KOPT-K1 (cell line): ENCODE data around the gene MCF2L.

Source experiments
- H3K27ac ChIP-seq: fragments of 200-600 bp; sonication (generic); 2 replicates; pipeline ENCODE4 v1.5.1; 2016; ENCODE audit warnings: antibody characterized with exemption, mild to moderate bottlenecking, low read depth, low read length; ENCODE audit not compliant: poor library complexity, severe bottlenecking
- H3K36me3 ChIP-seq: fragments of 200-600 bp; sonication (generic); 2 replicates; pipeline ENCODE4 v1.5.1; 2017; ENCODE audit warnings: antibody characterized with exemption, mild to moderate bottlenecking, low read length, moderate library complexity; ENCODE audit not compliant: insufficient read depth
- H3K9me3 ChIP-seq: fragments of 200-600 bp; sonication (generic); 2 replicates; pipeline ENCODE4 v1.5.1; 2017; ENCODE audit warnings: antibody characterized with exemption, low read length, mild to moderate bottlenecking; ENCODE audit not compliant: insufficient read depth, poor library complexity, severe bottlenecking

MCF2L gene

DNA sequence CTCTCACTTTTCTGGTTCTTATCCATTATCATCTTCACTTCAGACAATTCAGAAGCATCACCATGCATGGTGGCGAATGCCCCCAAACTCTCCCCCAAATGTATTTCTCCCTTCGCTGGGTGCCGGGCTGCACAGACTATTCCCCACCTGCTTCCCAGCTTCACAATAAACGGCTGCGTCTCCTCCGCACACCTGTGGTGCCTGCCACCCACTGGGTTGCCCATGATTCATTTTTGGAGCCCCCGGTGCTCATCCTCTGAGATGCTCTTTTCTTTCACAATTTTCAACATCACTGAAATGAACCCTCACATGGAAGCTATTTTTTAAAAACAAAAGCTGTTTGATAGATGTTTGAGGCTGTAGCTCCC, 150.8 kb downstream of the MCF2L start:
- Histone ChIP-seq H3K27ac (no peak overlapping the region), H3K36me3 (no peaks in the 10 kb centered on the region)

GRCh38 chr13:113120300-113121182, 151.5 kb downstream of the MCF2L start:
- no peaks in the 10 kb centered on the region for H3K36me3 ChIP-seq
- no peak overlapping the region for H3K27ac ChIP-seq
- no peaks in the 10 kb centered on the region for H3K9me3 ChIP-seq

More for the DNA sequence above, 150.8 kb downstream of the MCF2L start:
- H3K9me3 ChIP-seq, result no peaks in the 10 kb centered on the region

DNA sequence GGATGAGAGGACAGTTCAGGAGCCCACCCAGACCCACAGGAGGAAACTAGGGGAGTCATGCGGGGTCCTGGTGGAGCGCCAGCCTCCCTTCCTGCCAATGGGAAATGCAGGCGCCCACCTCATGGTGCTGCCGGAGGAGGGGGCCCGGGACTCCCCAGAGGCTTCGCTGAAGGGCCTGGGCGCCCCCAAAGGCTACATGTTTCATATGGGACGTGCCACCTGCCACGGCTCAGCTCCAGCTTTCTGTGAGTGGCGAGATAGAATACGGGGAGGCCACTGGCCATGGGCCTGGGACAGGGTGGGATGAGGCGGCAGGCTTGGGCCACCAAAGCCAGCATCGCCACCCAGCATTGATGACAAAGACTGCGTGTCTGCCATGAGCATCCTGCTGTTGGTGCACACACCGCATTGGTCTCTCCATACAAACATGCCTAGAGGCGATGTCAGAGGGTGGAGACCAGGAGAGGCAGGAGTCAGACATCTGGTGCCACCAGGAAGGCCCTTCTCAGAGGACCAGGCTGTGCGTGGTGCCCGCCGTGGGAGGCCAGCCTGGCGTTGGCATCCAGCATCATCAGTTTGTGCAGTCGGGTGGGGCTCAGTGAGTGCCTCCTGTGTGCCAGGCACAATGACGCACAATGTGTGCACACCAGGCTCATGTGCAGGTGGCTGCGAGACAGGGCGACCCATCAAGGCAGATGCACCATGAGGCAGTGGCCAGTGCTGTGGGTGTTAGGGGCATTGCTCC, 152.3 kb downstream of the MCF2L start:
- H3K9me3 ChIP-seq, result no peaks in the 10 kb centered on the region
- H3K27ac ChIP-seq, result no peak overlapping the region
- H3K36me3 ChIP-seq, result no peaks in the 10 kb centered on the region

DNA sequence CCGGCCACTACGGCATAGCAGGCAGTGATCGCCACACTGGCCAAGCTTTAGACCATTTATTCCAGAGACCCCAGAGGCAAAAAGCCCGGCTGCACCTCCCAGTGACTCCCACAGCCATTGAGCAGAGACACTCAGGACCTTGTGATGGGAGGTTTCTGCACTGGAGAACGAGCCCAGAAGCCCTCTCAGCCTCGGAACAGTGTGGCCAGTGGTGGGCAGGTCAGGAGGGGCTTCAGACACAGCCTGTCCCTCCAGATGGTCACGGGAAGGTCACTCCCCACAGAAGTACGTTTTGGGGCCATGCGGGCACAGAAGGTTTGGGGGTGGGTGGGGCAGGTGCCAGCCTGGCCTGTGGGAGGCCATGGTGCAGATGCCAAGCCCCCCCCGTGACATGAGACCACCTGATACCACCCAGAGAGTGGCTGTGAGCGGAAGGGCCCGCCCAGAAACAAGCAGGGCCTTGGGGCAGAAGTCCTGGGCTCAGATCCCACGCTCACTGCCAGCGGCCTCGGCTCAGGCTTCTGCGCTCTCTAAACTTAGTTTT, 153.0 kb downstream of the MCF2L start:
- no peaks in the 10 kb centered on the region for H3K9me3 ChIP-seq
- no peaks in the 10 kb centered on the region for H3K36me3 ChIP-seq
- H3K27ac ChIP-seq, result no peak overlapping the region

DNA sequence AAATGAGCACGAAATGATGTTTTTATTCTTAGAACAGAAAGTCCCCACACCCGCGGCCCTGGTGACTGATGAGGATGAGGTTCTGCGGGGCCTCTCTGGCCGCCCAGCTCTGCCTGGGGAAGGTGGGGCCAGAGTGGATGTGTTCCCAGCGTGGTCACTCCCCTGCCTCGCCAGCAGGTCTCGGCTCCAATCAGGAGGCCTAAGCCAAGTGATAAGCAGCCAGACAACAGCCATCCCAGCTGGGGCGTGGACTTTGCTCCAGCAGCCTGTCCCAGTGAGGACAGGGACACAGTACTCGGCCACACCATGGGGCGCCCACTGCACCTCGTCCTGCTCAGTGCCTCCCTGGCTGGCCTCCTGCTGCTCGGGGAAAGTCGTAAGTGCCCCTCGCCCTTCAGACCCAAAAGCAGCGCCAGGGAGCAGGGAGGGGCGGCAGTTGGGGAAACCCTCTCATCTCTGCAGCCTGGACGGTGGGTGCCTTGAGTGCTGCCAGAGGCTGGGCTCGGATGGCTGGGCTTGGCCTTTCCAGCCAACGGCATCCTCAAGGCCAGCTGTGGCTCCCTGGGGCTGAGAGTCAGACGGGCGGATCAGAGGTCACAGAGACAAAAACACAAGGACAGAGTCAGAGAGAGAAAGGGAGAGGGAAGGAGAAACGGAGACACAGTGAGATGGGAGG, 153.7 kb downstream of the MCF2L start, which contains the start of gene F10:
TSS of gene F10 (plus strand) at position 250 of the 676 bp plus-strand sequence. CDS start at position 307, 57 bp downstream.
- no peaks in the 10 kb centered on the region for H3K36me3 ChIP-seq
- no peak within 1 kb of the TSS for H3K27ac ChIP-seq
- H3K9me3 ChIP-seq, result no peaks in the 10 kb centered on the region

GRCh38 chr13:113123226-113124201, 154.5 kb downstream of the MCF2L start:
- Histone ChIP-seq H3K36me3 (no peaks in the 10 kb centered on the region), H3K27ac (no peak overlapping the region), H3K9me3 (no peaks in the 10 kb centered on the region)

GRCh38 chr13:113124211-113124970, 155.4 kb downstream of the MCF2L start:
- H3K36me3 ChIP-seq, result no peaks in the 10 kb centered on the region
- no peak overlapping the region for H3K27ac ChIP-seq
- H3K9me3 ChIP-seq, result no peaks in the 10 kb centered on the region

DNA sequence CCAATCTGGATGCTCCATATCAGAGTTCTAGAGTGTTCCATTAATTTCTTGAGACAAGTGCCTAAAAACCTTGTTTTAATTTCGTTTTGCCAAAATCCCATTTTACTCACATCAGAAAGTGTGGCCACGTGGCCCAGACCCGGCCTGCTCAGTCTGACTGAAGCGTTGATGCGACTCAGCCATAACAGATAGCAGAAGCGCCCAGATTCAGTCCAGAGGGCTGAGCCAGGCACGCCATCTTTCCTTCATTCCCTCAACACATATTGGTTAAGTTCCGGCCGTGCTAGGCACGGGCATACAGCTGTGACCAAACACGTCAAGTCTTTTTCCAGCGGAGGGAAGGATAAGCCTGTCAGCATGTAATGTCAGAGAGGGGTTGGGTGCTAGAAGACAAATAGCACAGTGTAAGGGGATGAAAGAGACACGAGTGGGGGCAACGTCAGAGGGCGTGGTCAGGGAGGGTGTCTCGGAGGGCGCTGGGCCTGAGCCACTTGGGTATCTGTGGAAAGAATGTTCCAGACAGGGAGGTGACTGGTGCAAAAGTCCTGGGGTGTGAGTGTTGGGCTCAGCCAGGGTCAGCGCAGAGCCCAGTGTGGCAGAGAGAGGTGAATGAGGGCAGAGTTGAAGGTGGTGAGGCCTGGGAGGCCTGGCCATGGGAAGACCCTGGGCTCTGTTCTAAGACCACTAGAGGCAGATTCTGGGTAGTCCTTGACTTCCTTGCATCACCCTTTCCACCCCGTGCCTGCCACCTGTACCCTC, 156.7 kb downstream of the MCF2L start:
- no peak overlapping the region for H3K27ac ChIP-seq
- no peaks in the 10 kb centered on the region for H3K9me3 ChIP-seq
- H3K36me3 ChIP-seq, result no peaks in the 10 kb centered on the region

DNA sequence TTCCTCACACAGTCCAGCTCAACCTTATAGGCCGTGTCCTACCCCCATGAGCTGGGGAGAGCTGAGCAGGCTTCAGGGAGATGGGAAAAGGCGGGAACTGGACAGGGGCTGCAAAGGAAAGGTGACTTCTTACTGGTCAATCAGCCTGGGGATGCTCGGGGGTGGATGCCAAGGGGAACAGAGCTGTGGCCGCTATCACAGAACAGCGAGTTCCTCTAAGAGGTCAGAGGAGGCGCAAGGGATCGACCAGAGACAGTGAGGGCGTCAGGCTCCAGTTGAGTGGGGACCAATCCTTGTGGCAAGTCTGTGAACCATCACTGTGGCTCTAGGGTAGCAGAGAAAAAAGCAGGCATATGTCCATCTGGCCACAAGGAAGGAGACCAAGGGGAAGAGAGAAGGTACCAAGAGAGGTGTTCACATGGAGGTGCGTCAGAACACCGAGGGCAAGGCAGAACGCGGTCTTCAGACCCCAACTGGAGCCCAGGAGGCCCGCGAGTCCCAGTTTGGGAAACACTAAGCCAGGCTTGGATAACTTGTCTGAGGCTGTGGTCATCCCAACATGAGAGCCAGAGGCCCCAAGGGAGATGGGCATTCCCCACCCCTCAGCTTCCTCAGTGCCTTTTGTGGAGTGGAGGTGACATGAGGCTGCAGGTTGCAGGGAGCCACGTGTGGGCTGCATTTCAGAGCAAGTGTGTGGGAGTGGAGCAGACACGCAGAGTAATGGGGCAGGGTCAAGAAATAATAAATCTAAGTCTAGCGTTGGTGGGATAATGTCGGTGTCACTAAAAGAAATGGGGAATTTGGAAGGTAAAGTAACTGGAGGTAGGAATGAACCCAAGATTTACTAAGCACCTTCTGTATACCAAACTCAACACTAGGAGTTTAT, 157.5 kb downstream of the MCF2L start:
- Histone ChIP-seq H3K9me3 (no peaks in the 10 kb centered on the region), H3K27ac (no peak overlapping the region), H3K36me3 (no peaks in the 10 kb centered on the region)

- no peaks in the 10 kb centered on the region for H3K9me3 ChIP-seq
- H3K27ac ChIP-seq, result no peak overlapping the region
- no peaks in the 10 kb centered on the region for H3K36me3 ChIP-seq
Observed at GRCh38 chr13:113129480-113129879, 160.5 kb downstream of the MCF2L start.

DNA sequence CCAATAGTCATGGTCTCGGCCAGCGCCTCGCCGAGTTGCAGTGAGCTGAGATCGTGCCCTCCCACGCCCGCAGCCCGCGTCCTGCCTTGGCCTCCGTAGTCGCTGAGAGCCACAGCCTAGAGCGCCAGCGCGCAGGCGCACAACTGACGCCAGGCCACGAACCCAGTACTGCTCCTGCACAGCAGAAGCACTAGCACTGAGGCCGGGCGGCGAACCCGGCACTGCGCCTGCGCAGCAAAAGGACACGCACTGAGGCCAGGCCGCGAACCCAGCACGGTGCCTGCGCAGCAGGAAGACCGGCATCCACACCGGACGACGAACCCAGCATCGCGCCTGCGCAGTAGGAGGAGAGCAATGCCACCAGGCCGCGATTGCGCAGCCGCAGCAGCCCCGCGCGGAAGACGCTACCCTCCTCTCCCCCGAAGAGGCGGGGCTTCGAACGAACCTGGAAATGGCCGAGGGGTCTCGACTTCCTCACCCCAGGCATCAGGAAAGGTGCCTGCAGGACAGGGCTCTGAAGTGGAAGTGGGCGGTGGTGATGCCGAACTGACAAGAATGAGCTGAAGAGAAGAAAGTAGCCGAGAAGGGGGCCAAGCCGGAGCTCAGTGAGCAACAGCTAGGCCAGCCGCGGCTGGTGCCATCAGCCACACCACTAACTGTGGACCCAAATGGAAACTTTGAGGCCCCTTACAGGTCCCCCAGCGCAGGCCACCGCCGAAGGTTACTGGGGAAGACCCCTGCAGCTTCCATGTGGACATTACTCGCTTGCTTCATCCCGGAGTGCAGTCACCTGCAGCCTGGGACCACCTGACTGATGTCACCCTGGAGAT, 161.1 kb downstream of the MCF2L start:
- no peak overlapping the region for H3K27ac ChIP-seq

More for the DNA sequence above, 161.1 kb downstream of the MCF2L start:
- Histone ChIP-seq H3K9me3 (no peaks in the 10 kb centered on the region), H3K36me3 (no peaks in the 10 kb centered on the region)
